NCI-H526 treated with DMSO at 0.1 percent for 48 hours (cell line): ENCODE results near the gene TAPBP.

ENCODE experiments used
- DNase-seq: peaks from one replicate; lab custom pipeline; 2025; lab: John Stamatoyannopoulos, UW

Gene TAPBP

DNA sequence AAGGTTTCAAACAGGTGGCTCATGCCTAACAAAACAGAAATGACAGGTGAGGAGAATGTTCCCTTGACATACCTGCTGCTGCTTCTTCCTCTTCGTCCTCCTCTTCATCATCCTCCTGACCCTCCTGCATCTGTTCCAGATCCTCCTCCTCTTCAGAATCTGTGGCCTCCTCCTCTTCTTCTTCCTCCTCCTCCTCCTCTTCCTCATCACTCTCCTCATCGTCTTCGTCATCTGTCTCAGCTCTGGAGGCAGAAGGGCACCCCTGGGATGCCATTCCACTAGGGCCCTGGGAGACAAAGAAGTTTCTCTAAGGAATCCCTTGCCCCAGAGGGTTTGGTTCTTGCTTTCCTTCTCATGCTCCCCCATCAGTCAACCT, 6.0 kb upstream of the TAPBP start:
- no peak for DNase-seq

DNA sequence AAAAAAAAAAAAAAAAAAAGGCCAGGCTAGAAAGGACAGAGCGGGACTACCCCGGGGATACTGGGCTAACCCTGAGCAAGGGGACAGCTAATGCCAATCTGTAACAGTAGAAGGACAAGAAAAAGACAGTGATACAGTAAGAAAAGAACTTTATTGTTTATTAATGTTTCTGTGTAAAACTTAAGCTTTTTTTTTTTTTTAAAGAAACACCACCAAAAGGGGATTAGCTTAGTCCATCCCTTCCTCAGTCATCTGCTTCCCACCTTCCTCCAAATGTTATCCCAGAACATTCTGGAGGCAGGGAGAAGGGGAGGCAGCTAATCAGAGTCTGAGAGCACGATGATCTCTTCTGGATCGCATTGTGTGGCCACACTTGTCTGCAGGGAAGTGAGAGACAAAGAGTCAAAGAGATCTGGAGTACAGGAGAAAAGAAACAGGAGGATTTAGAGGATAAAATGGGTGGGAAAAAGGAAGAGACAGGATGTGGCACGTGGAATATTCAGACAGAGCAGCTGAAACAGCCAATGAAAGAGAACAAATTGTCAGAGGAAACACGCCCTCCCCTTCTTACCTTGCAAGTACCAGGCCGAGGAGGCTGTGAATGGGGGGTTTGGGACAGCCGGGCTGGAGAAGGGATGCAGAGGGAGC, 4.7 kb upstream of the TAPBP start:
- no peak for DNase-seq

DNA sequence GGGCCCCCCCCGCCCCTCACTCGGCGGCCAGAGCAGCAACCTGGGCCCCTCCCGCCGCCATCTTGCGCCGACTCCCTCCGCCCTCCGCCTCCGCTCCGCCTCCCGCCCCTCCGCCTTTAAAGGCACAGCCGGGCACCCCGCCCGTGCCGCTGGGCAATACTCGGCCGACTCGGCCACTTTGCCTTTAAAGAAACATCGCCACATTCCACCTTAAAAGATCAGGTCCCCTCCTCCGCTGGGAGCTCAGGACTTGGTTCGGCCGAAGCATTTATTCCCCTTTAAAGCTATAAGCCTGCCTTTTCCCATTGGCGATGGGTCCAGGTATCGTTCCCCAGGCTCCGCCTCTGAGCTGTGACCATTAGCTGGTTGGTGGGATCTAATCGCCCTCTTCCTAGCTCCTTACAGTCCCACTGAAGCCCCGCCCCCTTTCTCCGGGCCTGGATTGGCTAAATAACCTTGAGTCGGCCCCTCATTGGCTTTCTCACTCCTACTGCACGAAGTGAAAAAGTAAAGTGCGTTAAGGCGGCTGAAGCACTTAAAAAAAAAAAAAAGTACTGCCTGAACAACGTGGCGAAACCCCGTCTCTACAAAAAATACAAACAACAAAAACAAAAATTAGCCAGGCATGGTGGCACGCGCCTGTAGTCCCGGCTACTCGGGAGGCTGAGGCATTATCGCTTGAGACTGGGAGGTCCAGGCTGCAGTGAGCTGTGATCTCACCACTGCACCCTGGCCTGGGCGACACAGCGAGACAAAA, 4.0 kb upstream of the TAPBP start, which contains the start of gene ZBTB22:
Gene ZBTB22, minus strand, starts transcription at position 76 of the 757 bp plus-strand sequence. CDS start 828 bp downstream, outside the sequence.
- peak; percentile 98 for DNase-seq

DNA sequence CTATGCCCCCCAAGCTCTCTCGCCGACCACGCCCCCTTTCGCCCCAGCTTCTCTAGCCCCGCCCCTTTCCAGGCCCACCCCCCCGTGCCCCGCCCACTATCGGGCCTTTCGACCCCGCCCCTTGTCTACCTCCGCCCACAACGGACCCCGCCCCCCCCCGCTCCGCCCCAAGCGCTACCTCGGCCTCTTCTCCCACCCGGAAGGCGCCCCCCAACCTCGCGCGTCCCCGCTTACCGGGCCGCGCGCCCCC, 3.5 kb upstream of the TAPBP start:
- no peak for DNase-seq

DNA sequence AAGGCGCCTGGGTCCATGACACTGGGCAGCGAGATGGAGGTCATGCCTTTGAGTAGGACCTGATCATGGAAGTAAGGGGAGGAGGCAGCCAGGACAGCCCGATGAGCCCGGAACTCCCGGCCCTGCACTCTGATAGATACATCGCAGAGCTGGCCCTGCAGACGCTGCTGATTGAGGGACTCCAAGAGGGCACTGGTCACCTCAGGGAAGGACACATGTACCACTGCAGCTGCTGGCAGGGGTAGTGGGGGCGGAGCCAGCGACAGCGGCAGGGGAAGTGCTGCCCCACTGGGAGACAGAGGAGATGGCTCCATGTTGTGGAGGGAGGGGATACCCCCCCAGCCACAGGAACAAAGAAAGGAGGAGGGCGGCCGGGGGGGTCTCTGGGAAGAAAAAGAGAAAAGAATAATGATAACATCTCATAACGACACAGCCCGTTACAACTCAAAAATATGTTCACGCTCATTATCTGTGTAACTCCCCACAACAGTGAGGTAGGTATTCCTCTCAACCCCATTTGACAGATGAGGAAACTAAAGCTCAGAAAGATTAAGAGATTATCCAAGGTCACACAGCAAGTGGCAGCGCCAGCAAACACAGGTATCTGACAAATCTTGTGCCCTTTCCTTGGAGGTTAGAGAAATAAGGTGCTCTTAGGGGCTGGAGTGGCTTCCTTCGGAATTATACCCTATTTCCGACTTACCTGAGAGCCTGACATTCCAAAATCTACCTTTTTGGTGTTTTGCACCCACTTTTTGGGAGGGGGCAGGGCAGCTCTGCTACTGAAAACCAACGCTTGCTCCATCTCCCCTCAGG, 2.9 kb upstream of the TAPBP start:
- DNase-seq, result no peak

DNA sequence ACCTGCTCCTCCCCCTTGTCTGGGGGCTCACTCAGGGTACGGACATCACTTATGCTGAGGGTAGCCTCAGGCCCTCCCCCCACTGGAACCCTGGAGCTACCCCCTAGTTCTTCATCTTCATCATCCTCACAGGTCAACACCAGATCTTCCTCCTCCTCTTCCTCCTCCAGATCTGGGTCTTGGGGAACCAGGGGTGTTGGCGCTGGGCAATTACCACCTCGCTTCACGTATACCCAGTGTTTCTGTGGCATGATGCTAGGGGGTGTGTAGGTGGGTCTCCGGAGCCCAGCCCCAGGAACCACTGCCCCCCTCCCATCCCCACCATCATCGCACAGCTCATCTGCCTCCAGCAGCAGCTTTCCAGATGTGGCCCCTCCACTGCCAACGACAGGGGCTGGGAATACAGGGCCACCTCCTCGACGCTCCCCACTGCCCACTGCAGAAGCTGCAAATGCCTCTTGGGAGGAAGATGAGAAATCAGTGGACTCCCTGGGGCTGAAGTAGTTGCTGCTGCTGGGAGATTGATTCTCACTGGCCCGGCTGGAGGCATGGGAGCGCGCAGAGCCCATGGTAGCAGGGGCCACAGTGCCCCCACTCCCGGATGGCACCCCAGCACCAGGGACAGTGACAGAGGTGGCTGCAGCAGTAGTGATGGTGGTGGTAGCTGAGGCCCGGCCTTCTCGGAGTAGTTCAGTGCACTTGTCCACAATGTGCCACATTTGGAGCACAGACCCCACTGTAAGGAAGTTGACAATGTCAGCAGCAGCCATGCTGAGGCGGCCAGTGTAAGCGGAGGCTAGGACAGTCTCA, 2.1 kb upstream of the TAPBP start:
- DNase-seq, result no peak

DNA sequence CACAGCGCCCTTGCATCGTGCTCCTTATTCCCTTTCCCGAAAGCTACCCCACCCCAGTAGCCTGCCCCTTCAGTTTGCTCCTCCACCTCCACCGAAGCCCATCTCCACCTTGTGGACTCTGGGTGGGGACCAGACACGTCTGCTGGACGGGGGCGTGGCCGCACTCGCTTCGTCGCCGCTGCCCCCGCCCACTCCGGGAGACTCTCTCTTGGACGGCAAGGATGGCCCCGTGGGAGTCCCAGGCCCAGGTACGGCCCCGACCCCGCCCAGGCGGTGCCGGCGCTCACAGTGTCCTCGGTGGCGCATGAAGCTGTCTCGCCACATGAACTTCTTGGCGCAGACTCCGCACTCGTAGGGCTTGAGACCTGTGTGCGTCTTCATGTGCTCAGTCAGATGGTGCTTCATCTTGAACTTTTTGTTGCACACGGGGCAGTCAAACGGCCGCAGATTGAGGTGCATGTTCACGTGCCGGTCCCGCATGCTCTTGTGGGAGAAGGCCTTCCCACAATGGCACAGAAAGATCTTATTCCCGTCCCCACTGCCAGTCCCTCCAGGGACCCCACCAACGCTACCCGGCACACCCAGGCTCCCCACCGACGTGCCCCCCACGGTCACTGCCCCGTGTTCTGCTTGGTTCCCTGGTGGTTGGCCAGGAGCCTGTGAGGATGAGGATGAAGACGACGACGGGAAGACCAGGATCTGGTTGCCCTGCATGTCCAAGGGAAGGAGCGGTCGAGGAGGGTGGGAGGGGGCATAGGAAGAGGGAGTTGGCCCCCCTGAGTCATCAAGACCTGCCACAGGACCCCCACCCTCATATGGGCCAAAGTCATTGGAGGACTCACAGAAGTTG, 1.3 kb upstream of the TAPBP start:
- DNase-seq, result peak; percentile 64

DNA sequence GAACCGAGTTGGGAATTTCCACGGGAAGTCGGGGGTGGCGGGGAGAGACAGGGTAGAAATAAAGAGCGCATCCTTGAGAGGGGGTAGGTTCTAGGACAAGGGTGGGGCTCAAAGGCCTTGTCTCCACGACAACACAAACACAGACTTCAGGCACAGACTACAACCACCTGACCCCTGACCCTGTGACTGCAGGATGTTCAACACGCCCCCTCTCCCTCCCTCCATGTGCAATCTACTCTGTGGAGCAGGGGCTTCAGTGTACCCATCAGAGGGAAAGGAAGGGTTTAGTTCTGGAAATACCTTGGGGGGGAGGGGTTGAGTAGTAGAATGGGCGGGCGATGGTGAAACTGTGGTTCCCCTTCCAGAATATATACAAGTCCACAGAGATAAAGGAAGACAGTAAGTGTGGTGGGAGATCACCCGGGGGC, 651 bp upstream of the TAPBP start:
- peak; percentile 43 for DNase-seq

DNA sequence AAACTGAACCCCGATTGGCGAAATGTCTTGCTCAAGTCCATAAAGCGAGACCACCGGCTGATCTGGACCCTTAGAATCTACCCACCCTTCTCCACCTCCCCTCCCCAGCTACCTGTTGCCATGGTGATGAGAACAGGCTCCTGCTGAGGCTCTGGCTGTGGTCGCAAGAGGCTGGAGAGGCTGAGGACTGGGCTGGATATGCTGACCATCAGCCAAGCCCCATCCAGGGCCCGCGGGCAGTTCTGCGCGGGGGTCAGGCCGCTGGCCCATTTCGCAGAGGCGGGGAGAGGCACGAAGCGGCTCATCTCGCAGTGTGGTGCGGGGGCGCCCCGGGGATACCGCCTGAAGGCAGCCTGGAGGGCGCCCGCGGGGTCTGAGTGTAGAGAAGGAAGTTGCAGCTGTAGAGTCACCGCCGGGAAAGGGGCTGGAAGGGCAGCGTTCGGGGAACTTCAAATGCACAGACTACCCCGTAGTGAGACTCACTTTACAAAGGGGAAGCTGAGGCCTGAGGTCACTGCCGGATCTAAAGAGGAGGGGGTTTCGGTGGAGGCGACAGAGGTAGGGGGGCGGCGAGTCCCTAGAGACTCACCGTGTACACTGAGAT, 671 bp downstream of the TAPBP start:
- peak; percentile 55 for DNase-seq

DNA sequence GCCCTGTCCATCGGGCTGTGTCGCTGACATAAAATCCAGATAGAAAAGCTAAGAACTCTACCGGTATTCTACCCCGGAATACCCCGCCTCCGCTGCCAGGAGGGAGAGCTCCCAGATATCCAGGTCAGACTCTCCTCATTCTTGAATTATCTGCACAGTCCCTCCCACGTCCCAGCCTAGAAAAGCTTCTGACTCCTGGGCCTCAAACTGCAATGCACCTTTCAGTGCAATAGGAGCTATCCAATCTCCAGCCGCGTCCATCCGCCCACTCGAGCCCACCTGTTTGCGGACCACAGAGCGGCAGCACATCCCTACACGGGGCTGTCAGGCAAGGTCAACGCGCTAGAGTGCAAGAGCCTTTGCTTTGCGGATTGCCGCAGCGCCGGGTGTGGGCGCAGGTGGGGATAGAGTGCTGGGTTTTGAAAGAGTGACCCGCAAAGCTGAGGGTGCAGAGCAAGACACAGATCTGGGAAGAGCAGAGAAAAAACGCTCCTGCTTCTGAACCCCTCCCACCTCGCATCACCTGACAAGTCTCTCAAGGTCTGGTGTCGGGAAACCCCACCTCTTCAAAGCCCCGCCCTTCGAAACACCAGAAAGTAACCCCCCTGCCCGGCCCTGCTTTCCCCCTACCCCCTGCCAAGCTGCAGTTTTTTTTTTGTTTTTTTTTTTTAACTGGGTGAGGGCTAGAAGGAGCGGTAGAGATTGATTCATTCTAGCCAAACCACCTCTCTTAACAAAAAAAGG, 1.3 kb downstream of the TAPBP start:
- peak; percentile 82 for DNase-seq

DNA sequence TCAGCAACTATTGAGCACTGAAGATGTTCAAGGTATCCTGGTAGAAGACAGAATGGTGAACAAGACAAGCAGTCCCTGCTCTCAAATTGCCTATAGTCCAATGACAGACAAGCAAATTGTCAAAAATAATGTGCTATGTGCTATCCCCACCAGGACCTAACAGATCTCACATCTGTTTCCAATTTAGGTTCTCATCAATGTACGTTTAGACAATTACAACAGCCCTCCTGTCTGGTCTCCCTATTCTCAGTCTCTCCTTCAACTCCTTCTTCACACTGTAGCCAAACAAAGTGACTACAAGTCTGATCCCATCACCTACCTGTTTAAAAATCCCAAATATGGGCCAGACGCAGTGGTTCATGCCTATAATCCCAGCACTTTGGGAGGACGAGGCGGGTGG, 7.5 kb downstream of the TAPBP start:
- no peak for DNase-seq

DNA sequence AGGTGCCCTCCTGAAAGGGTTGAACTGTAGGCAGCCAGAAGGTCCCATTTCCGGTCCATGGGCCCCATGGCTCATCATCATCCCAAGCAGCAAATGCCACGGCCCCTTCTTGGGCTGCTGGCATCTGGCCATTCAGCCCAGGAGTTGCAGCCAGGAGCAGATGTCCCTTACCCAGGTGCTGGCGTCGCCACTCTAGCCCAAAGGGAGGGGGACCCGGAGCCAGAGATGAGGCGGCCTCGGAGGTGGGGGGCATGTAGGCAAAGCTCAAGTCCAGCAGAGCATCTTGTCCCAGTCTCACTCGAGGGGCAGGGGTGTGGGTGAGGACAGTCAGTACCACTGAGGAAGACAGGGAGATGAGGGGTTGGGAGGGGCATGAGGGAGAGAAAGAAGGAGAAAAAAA, 8.8 kb downstream of the TAPBP start:
- DNase-seq, result no peak

DNA sequence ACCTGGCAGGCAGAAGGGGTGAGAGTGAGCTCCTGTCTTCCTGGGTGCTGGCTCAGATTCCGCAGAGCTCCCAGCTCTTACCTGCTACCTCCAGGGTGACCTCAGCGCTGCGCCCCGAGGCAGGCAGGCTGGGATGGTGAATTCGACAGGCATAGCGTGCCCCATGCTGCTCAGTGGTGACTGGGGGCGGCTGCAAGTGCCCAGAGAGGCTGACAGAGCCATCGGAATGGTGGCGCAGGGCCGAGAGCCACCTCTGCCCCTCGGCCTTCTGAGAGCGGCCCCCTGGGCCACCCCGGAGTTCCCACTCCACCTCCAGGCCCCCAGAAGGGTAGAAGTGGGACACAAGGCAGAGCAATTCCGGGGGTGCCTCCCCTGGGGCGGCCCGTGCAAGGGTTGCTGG, 9.7 kb downstream of the TAPBP start:
- no peak for DNase-seq

DNA sequence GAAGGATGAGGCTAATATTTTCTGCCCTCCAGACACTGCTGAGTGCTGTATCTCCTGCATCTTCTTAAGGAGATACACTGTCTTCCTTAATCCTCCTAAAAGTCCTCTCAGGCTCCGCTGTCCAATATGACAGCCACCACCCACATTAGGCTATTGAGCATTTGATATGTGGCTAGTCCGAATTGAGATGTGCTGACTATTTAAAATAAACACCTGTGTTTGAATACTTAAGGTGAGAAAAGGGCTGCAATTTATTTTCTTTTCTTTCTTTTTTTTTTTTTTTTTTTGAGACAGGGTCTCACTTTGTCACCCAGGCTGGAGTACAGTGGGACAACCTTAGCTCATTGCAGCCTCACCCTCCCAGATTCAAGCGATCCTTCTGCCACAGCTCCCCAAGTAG, 12.0 kb downstream of the TAPBP start:
- DNase-seq, result no peak

DNA sequence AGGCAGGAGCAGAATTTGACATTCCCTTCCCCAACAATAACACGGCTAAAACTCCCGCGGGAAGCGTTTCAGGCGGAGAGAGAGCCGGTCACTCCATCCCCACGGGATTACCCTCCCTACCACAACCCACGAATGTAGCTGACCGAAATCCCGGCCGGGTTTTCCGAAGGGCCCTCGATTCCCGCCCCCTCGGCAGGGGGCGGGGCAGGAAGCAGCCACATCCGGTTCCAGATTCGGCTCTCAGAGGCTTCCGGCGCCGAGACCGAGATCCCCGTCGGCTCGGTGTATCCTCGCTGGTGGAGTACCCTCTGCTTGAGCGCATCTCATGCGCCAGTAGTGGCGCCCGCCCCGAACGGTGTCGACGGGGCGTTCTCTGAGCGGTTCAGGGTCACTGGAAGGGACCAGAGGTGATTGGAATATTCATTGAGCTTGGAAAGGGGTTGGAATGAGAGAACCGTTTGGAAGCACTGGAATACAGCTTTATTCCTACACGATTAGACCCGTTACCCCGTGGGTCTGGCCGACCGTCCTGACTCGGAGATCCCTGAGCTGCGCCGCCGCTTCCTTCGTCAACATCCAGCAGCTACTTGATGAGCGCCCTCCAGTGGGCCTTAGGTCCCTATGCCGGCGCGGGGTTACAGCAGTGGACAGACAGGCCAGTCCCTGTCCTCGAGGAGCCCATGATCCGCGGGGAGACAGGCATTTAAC, 14.5 kb downstream of the TAPBP start:
- DNase-seq, result peak; percentile 89

DNA sequence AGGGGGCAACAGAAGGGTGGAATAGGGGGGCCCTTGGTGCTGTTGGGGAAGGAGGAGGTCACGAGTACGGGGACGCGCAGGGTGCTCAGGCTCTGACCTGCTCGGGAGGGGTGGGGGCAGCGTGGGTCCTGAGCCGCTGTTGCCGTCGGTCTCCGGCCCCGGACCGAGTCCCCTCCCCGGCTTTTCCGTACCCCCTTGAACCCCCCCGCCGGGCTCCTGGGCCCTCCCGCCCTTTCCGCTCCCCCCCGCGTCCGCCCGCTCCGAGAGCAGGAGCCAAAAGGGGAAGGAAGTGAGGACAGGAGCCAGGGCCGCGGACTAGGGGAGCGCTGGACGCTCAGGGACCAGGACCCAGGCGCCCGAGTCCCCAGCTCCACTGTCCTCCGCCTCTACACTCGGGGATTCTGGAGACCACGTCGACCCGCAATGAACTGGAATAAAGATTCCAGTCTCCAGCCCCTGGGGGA, 15.1 kb downstream of the TAPBP start, which contains the start of gene RGL2:
Gene RGL2, minus strand, starts transcription at position 170 of the 464 bp plus-strand sequence. CDS start 332 bp downstream, outside the sequence.
- DNase-seq, result no peak

DNA sequence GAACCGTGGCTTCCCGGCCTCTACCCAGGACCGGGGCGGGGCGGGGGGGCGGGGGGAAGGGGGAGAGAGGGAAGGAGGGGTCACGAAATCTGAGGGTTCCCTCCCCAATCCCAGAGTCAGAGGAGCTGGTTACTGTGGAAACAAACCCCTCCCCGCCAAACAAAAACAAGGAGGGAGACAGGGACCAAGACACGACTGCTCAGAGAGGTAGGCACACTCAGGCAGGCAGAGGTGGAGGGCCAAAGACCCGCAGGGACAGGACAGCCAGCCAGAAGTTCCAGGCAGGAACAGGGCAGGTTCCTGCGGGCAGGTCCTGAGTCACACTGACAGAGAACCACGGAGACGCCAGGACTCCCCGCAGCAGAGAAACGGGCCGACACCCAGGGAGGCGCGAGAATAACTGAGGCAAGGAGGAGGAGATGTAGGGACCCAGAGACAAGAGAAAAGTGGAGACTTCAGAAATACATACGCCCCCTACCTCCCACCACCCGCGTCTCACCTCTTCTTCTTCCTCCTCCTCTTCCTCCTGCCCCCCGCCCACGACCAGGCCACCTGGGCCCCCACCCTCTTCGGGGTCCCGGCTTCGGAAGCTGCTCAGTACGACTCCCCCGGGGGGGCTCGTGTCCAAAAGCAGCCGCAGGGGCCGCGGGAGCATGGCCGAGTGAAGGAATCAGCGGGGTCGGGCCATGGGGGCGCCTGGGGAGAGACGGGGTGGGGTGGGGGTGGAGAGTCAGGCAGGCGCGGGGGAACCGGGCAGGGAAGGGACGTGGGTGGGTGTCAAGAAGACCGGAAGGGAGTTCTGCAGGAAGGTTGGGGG, 15.7 kb downstream of the TAPBP start:
- DNase-seq, result peak; percentile 30

DNA sequence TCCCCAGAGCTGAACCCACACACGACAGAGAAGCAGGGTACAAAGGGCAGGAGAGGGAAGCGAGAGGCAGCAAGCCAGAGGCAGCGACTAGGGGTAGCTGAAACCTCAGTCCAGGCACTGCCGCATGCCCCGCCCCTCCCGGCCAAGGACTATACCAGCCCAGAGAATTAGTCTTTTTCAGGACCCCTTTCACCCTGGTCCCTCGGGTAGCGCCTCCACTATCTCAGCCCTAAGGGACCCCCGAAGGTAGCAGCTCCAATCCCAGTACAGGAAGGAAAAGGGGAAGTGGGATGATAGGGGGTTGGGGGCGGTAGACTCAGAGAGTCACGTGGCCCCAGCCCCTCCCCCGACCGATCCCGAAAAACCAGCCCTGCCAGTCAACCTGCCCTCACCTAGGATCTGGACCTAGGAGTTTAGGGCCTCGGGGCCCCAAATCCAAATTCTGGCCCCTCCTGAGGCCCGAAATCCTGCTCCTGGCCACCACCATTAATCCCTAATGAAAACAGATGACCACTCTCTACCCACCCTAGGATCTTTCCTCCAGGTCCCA, 16.4 kb downstream of the TAPBP start:
- DNase-seq, result no peak
